ENCODE results near the gene NUDT17.
A peak's percentile ranks its signal among the peaks of the same experiment; 100 is the strongest.

NUDT17 gene

GRCh38 chr1:145849356-145850160, 4.1 kb downstream of the NUDT17 start:
- no peak for DNase-seq

- DNase-seq, result no peak
Measured at GRCh38 chr1:145855426-145855948, 10.1 kb downstream of the NUDT17 start.

- DNase-seq, result no peak
Measured at GRCh38 chr1:145857170-145857569, 11.7 kb downstream of the NUDT17 start.

GRCh38 chr1:145858238-145858900, 12.9 kb downstream of the NUDT17 start:
- DNase-seq, result no peak

- peak; percentile 86 for DNase-seq
Measured at GRCh38 chr1:145858901-145859490, 13.6 kb downstream of the NUDT17 start, which contains the start of gene PIAS3. TSS of gene PIAS3 (minus strand) at chr1:145859081. CDS start at chr1:145858990, 91 bp downstream.

- peak; percentile 76 for DNase-seq
Measured at GRCh38 chr1:145859491-145860023, 14.1 kb downstream of the NUDT17 start.

- DNase-seq, result no peak
Measured at GRCh38 chr1:145863282-145864018, 18.0 kb downstream of the NUDT17 start.

GRCh38 chr1:145868232-145868631, 22.8 kb downstream of the NUDT17 start:
- no peak for DNase-seq

- peak; percentile 35 for DNase-seq
Measured at GRCh38 chr1:145871994-145872924, 26.8 kb downstream of the NUDT17 start.

- no peak for DNase-seq
Measured at GRCh38 chr1:145874646-145875045, 29.2 kb downstream of the NUDT17 start.

GRCh38 chr1:145877923-145878486, 32.6 kb downstream of the NUDT17 start:
- DNase-seq, result no peak

- no peak for DNase-seq
Measured at GRCh38 chr1:145878724-145879123, 33.3 kb downstream of the NUDT17 start.

GRCh38 chr1:145879775-145880174, 34.3 kb downstream of the NUDT17 start:
- no peak for DNase-seq

GRCh38 chr1:145884675-145885074, 39.2 kb downstream of the NUDT17 start:
- DNase-seq, result no peak

GRCh38 chr1:145885738-145886287, 40.4 kb downstream of the NUDT17 start, which contains the start of gene ANKRD35:
TSS of gene ANKRD35 (minus strand) at chr1:145885866. CDS start at chr1:145885758, 108 bp downstream.
- DNase-seq, result peak; percentile 86

- no peak for DNase-seq
Measured at GRCh38 chr1:145886390-145886789, 41.0 kb downstream of the NUDT17 start.

GRCh38 chr1:145886816-145887215, 41.4 kb downstream of the NUDT17 start:
- DNase-seq, result no peak

GRCh38 chr1:145887631-145888030, 42.2 kb downstream of the NUDT17 start:
- no peak for DNase-seq

GRCh38 chr1:145889722-145890121, 44.3 kb downstream of the NUDT17 start:
- no peak for DNase-seq

- no peak for DNase-seq
Measured at GRCh38 chr1:145891143-145891542, 45.7 kb downstream of the NUDT17 start.

All from CD4-positive, alpha-beta T cell treated with Interleukin-21 for 1 hour (primary cell).